HG02885 (cell line): Measurements from ENCODE around the gene ASPN.

Experiments
- ATAC-seq: cut with Tn5 transposase; IDR thresholded peaks from one replicate; pipeline ENCODE4 v1.9.1; 2021; ENCODE audit warnings: mild to moderate bottlenecking; ENCODE audit not compliant: unreplicated experiment, poor library complexity

Gene ASPN

GRCh38 chr9:92506184-92506857 lies 24.0 kb upstream of the ASPN start:
- ATAC-seq, result no peak

DNA sequence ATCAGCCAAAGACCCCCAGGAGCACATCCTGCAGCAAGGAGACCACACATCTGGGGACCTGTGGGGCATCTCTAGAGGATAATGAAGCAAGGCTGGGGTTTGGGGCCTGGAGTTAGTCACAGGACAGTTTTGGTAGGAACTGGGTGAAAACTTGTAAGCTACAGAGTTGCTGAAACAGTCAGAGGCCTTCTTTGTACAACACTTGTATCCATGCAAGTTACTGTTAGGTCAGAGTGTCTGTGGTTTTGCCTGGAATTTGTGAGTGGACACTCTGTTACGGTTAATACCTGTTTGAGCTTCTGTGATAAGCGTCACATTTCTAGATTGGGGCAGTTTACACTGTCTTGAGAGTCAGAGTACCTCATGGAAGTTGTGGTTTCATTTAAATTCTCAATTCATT lies 22.6 kb upstream of the ASPN start:
- no peak for ATAC-seq

DNA sequence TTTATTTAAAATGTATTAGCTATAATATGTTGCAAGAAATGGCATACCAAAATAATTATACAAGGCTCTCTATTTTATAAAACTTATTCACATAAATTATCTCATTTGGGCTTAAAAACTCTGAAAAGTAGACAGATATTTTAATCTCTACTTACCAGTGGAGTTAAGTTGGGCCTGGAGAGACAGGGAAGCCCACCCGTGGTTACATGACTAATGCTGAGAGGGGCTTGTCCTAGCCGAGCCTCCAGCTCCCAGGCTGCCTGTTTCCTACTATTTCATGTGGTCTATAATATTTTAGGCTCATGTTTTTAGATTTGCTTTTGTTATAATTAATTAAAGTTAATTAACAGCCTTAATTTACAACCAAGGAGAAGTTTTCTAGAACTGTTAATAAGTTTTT lies 20.9 kb upstream of the ASPN start:
- ATAC-seq, result no peak

GRCh38 chr9:92501671-92502393 lies 19.5 kb upstream of the ASPN start:
- no peak for ATAC-seq

DNA sequence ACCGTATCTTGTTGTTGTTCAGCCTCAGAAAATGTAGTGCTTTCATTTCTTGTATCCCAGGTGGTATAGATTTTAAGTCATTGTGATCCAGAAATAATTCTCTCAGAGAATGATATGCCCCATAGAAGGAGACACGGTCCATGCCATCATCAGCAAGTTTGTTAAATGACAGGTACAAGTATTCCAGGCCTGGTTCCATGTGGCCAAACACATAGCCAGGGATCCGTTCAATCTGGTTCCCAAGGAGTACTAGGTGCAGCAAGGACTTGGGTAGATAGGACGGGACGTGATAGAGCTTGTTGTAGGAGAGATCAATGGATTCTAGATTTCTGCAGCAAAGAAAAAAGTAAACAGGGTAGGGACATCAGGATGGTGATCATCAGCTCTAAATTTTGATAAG lies 18.4 kb upstream of the ASPN start:
- ATAC-seq, result no peak

GRCh38 chr9:92499701-92500100 lies 17.4 kb upstream of the ASPN start:
- no peak for ATAC-seq

- no peak for ATAC-seq
These were observed 14.3 kb upstream of the ASPN start for GRCh38 chr9:92496396-92497176.

DNA sequence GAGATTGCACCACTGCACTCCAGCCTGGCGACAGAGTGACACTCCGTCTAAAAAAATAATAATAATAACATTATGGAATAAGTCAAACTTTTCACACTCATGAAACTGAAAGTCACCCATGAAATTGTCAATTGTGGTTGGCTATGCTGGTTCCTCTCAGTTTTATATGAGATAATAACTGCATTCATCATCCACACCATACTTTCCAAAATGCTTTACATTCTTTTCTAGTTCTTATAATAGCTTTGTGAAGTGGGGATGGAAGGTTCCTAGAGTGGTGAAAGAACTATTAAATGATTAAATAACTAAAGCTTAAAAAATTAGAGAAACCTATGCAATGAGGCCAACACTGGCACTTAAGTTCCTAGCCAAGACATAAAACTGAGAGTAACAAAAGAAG lies 12.6 kb upstream of the ASPN start:
- ATAC-seq, result no peak

GRCh38 chr9:92493749-92494387 lies 11.6 kb upstream of the ASPN start:
- no peak for ATAC-seq

GRCh38 chr9:92492781-92493401 lies 10.6 kb upstream of the ASPN start:
- ATAC-seq, result no peak

- no peak for ATAC-seq
These were observed 6.6 kb upstream of the ASPN start for GRCh38 chr9:92488681-92489550.

- no peak for ATAC-seq
These were observed 4.1 kb upstream of the ASPN start for GRCh38 chr9:92486371-92486770.

- ATAC-seq, result no peak
These were observed 2.3 kb upstream of the ASPN start for GRCh38 chr9:92484563-92484962.

GRCh38 chr9:92483627-92484545 lies 1.6 kb upstream of the ASPN start:
- no peak for ATAC-seq

DNA sequence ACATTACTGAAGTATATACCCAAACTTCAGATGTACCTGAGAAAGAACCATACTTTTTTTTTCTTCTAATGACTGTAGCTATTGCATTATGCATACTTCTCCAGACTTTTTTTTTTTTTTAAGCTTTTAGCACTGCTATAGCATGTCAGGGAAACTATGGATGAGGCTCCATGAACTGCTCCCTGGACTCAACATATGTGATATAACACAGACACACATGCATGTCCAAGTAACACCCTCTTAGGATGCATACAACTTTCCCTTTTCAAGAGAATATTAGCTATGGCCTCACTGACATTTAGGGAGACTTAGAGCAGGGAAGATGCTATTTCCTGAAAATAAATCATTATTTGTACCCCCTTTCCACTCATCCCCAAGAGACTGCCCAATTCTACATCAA lies 499 bp upstream of the ASPN start:
- no peak for ATAC-seq

- no peak for ATAC-seq
These were observed 1.2 kb downstream of the ASPN start for GRCh38 chr9:92480986-92481633.

DNA sequence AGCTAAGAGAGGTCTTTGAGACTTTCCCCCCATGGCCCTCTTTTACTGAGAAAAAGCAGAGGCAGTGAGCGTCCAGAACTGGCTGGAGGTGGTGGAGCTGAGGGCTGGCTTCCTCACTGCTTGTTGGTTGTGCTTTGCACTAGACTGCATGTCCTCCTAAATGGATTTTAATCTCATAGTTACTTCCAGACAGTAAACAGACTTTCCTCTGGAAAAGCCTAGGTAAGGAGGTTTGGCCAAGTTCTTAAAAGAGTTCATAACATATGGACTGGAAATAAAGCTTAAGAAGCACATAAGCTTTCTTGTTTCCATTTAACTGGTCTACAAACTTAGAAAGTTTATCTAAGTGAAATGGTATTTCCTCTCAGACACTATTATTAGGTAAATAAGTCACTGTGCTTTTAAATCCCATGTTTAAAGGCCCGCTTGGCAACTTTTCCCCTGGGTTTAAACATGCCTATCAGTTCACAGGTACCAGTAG lies 2.0 kb downstream of the ASPN start:
- ATAC-seq, result no peak

DNA sequence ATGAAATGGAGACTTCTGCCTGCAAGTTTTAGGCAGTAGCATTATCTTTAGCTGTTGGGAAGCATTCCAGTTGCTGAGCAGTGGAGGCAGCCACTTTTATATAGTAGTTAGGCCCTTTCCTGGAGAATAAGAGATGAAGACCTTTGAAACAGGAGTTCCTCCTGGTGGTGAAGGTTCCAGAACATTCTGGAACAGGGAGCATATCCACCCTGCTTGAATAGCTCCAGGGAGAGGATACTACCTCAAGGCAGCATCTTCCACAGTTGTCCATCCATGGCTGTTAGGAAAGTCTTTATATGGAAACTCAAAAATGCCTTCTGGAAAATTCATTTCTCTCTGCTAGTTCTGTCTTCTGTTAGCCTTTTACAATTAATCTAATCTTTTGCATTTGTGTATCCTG lies 3.0 kb downstream of the ASPN start:
- no peak for ATAC-seq
